Right ventricle myocardium inferior (tissue), 1 donor: ENCODE measurements around the gene SERPINB8. TPM values are rescaled to one million over a fixed set of nuclear protein-coding genes. Genes with fewer than 3 reads are reported as not detected.
"Not testable (repeated sequence)": the region's sequence is repeated elsewhere in the genome, so short reads cannot be mapped to it uniquely, and the experiment has no call there.

Source experiments
- ATAC-seq: fragments of 200-7000 bp; cut with Tn5 transposase; one replicate; pipeline ENCODE4 v1.9.1; 2020; ENCODE audit warnings: mild to moderate bottlenecking, moderate library complexity
- DNase-seq: peaks from one replicate; pipeline ENCODE4 v3.0.0; 2021; ENCODE audit errors: missing footprints
- intact Hi-C: fragments of 100-400 bp; cut with DNase I; formaldehyde crosslinking; loops from one replicate; pipeline ENCODE4 v1.11.0; 2022
- long read RNA-seq: library from polyadenylated mRNA; unstranded; transcript quantifications from one replicate; pipeline ENCODE4 v2.0.0, GENCODE V29; 2021
- total RNA-seq: library from RNA; stranded (reverse); fragmentation: NEBNext Ultra II Directional; extraction: Animal tissue kit (Norgen Biotek cat#: 25700); gene quantifications from one replicate; pipeline ENCODE4 v1.2.1, GENCODE V29; 2021
- donor health status: DM: no; HTN: yes; CAD: no; lungs with severe emphysema.

The SERPINB8 gene
- total RNA-seq: 2.2 TPM
- long read RNA-seq: 0 reads

- intact Hi-C loops: no loop called here
These were observed at the start of gene SERPINB8 for GRCh38 chr18:63969942-63970808. TSS of gene SERPINB8 (plus strand) at chr18:63970081. CDS start at chr18:63978309, 8,228 bp downstream.

GRCh38 chr18:63922049-63922448, 47.8 kb upstream of the SERPINB8 start:
- intact Hi-C loops: no loop called here
- DNase-seq: no peak
- no peak for ATAC-seq

More at GRCh38 chr18:63969942-63970808, at the start of gene SERPINB8:
- ATAC-seq (peak; percentile 99), DNase-seq (peak; percentile 97)

GRCh38 chr18:63924551-63924950, 45.3 kb upstream of the SERPINB8 start:
- no peak for ATAC-seq
- intact Hi-C loops: no loop called here
- DNase-seq: no peak

- ATAC-seq (no peak), DNase-seq (no peak)
- intact Hi-C loops: no loop called here
These were observed 41.5 kb upstream of the SERPINB8 start for GRCh38 chr18:63928331-63928730.

GRCh38 chr18:63929369-63929768, 40.5 kb upstream of the SERPINB8 start:
- intact Hi-C loops, DNase-seq, ATAC-seq: not testable (repeated sequence)

GRCh38 chr18:63930773-63931354, 39.0 kb upstream of the SERPINB8 start:
- intact Hi-C loops: no loop called here
- ATAC-seq (no peak), DNase-seq (no peak)

- intact Hi-C loops: loop anchor here (1.0 to 2.0 kb wide), 2 partner anchors 112 to 418 kb away; no protein-coding TSS in a partner anchor
- DNase-seq (peak; percentile 96), ATAC-seq (peak; percentile 99)
These were observed 33.5 kb upstream of the SERPINB8 start for GRCh38 chr18:63936156-63936931.

GRCh38 chr18:63936932-63937393, 32.9 kb upstream of the SERPINB8 start:
- ATAC-seq: no peak
- intact Hi-C loops: loop anchor here (1.0 to 2.0 kb wide), 2 partner anchors 113 to 418 kb away; no protein-coding TSS in a partner anchor
- no peak for DNase-seq

- intact Hi-C loops: no loop called here
- DNase-seq: no peak
These were observed 29.9 kb upstream of the SERPINB8 start for GRCh38 chr18:63940008-63940407.

GRCh38 chr18:63940543-63941050, 29.3 kb upstream of the SERPINB8 start:
- ATAC-seq, DNase-seq, intact Hi-C loops: not testable (repeated sequence)

More at GRCh38 chr18:63940008-63940407, 29.9 kb upstream of the SERPINB8 start:
- ATAC-seq: no peak

- no peak for DNase-seq
- no peak for ATAC-seq
- intact Hi-C loops: no loop called here
These were observed 22.7 kb upstream of the SERPINB8 start for GRCh38 chr18:63947051-63947790.

- intact Hi-C loops: no loop called here
- DNase-seq: peak; percentile 81
These were observed 20.7 kb upstream of the SERPINB8 start, which contains the start of gene HMSD for GRCh38 chr18:63949068-63949737. TSS of gene HMSD (plus strand) at chr18:63949301. CDS start at chr18:63953456, 4,155 bp downstream.

GRCh38 chr18:63951302-63951705, 18.6 kb upstream of the SERPINB8 start:
- ATAC-seq: no peak

More at GRCh38 chr18:63949068-63949737, 20.7 kb upstream of the SERPINB8 start, which contains the start of gene HMSD:
- ATAC-seq: peak; percentile 90

GRCh38 chr18:63953811-63954210, 16.1 kb upstream of the SERPINB8 start:
- intact Hi-C loops: no loop called here
- DNase-seq: no peak
- no peak for ATAC-seq

More at GRCh38 chr18:63951302-63951705, 18.6 kb upstream of the SERPINB8 start:
- no peak for DNase-seq
- intact Hi-C loops: no loop called here

GRCh38 chr18:63956755-63957154, 13.1 kb upstream of the SERPINB8 start:
- intact Hi-C loops: no loop called here
- DNase-seq (no peak), ATAC-seq (no peak)

GRCh38 chr18:63960891-63961290, 9.0 kb upstream of the SERPINB8 start:
- ATAC-seq (no peak), DNase-seq (no peak)
- intact Hi-C loops: no loop called here

GRCh38 chr18:63961435-63961980, 8.4 kb upstream of the SERPINB8 start:
- intact Hi-C loops: no loop called here
- DNase-seq: no peak
- ATAC-seq: peak; percentile 37
